Osteoblast (primary cell): ENCODE measurements around the gene TRABD2A. TPM values are rescaled to one million over a fixed set of nuclear protein-coding genes. Genes with fewer than 3 reads are reported as not detected.

Experiments
- DNase-seq: peaks from one replicate; pipeline ENCODE4 v3.0.0; 2011; ENCODE audit warnings: low spot score, mixed read lengths; ENCODE audit not compliant: insufficient read length; ENCODE audit errors: missing footprints
- H2AFZ ChIP-seq: 2 replicates; pipeline ENCODE4 v1.6.0; 2011; ENCODE audit warnings: mild to moderate bottlenecking, low read length
- H3K27ac ChIP-seq: 2 replicates; pipeline ENCODE4 v1.5.1; 2011; ENCODE audit warnings: mild to moderate bottlenecking, low read depth, low read length, moderate library complexity
- H3K27me3 ChIP-seq: 2 replicates; pipeline ENCODE4 v1.6.0; 2012; ENCODE audit warnings: mild to moderate bottlenecking, control low read depth, inconsistent platforms, low read length, moderate library complexity; ENCODE audit not compliant: insufficient read depth
- H3K36me3 ChIP-seq: 2 replicates; pipeline ENCODE4 v1.5.1; 2011; ENCODE audit warnings: mild to moderate bottlenecking, low read length, control low read depth, moderate library complexity; ENCODE audit not compliant: insufficient read depth
- H3K4me1 ChIP-seq: 2 replicates; pipeline ENCODE4 v1.5.1; 2011; ENCODE audit warnings: mild to moderate bottlenecking, low read length, control low read depth, moderate library complexity; ENCODE audit not compliant: insufficient read depth
- H3K4me2 ChIP-seq: 2 replicates; pipeline ENCODE4 v1.6.0; 2011; ENCODE audit warnings: mild to moderate bottlenecking, low read length; ENCODE audit not compliant: insufficient read depth
- H3K4me3 ChIP-seq: fragments of 200-600 bp; sonication (generic); 3 replicates; pipeline ENCODE4 v1.5.1; 2012; ENCODE audit warnings: mild to moderate bottlenecking, low read length, inconsistent platforms; ENCODE audit not compliant: insufficient read depth
- H3K79me2 ChIP-seq: 2 replicates; pipeline ENCODE4 v1.6.0; 2012; ENCODE audit warnings: mild to moderate bottlenecking, low read length, control low read depth, inconsistent platforms; ENCODE audit not compliant: insufficient read depth
- H3K9me3 ChIP-seq: 2 replicates; pipeline ENCODE4 v1.5.1; 2011; ENCODE audit warnings: low read depth, low read length, control low read depth
- H4K20me1 ChIP-seq: 2 replicates; pipeline ENCODE4 v1.6.0; 2012; ENCODE audit warnings: mild to moderate bottlenecking, low read length, control low read depth; ENCODE audit not compliant: insufficient read depth
- CTCF ChIP-seq: IDR thresholded peaks from 2 replicates; pipeline ENCODE4 v1.5.1; 2011; ENCODE audit warnings: mild to moderate bottlenecking, low read depth, low read length, moderate library complexity; ENCODE audit errors: extremely low read depth
- total RNA-seq: library from RNA; depleted of rRNA; stranded (reverse); fragments of >200 nt; gene quantifications from 2 replicates; pipeline ENCODE4 v1.2.3, GENCODE V29; 2012

TRABD2A gene
- total RNA-seq, 1 donor, result 2.9 TPM

- no peak overlapping the region for H2AFZ ChIP-seq
- H3K27ac ChIP-seq, result no peak overlapping the region
- TF ChIP-seq CTCF, result no peak
- no peaks in the 10 kb centered on the region for H3K36me3 ChIP-seq
- no peak overlapping the region for H3K4me2 ChIP-seq
- H3K27me3 ChIP-seq, result no peaks in the 10 kb centered on the region
- peaks cover 5% of the 10 kb centered on the region for H3K4me1 ChIP-seq
- no peak for DNase-seq
- H3K9me3 ChIP-seq, result no peaks in the 10 kb centered on the region
- H4K20me1 ChIP-seq, result no peaks in the 10 kb centered on the region
- H3K79me2 ChIP-seq, result no peaks in the 10 kb centered on the region
- H3K4me3 ChIP-seq, result no peak overlapping the region
Observed at GRCh38 chr2:84788027-84788426, 92.9 kb downstream of the TRABD2A start.

- no peaks in the 10 kb centered on the region for H3K36me3 ChIP-seq
- H3K79me2 ChIP-seq, result no peaks in the 10 kb centered on the region
- no peaks in the 10 kb centered on the region for H3K27me3 ChIP-seq
- no peak for DNase-seq
- peaks cover 3% of the 10 kb centered on the region for H3K4me1 ChIP-seq
- no peak for TF ChIP-seq CTCF
- H4K20me1 ChIP-seq, result no peaks in the 10 kb centered on the region
- H3K4me3 ChIP-seq, result no peak overlapping the region
- no peak overlapping the region for H3K27ac ChIP-seq
- no peak overlapping the region for H3K4me2 ChIP-seq
- H3K9me3 ChIP-seq, result no peaks in the 10 kb centered on the region
- H2AFZ ChIP-seq, result no peak overlapping the region
Observed at GRCh38 chr2:84786601-84787000, 94.3 kb downstream of the TRABD2A start.

GRCh38 chr2:84785950-84786349 is 94.9 kb downstream of the TRABD2A start:
- H3K36me3 ChIP-seq, result no peaks in the 10 kb centered on the region
- no peak overlapping the region for H3K27ac ChIP-seq
- no peak overlapping the region for H3K4me2 ChIP-seq
- no peaks in the 10 kb centered on the region for H3K27me3 ChIP-seq
- no peak for DNase-seq
- H3K9me3 ChIP-seq, result no peaks in the 10 kb centered on the region
- no peaks in the 10 kb centered on the region for H3K79me2 ChIP-seq
- no peak overlapping the region for H3K4me3 ChIP-seq
- H4K20me1 ChIP-seq, result no peaks in the 10 kb centered on the region
- H2AFZ ChIP-seq, result no peak overlapping the region
- peaks cover 3% of the 10 kb centered on the region for H3K4me1 ChIP-seq
- TF ChIP-seq CTCF, result no peak

GRCh38 chr2:84782717-84783442 is 98.0 kb downstream of the TRABD2A start:
- TF ChIP-seq CTCF, result no peak
- Histone ChIP-seq H3K4me1 (peaks cover 3% of the 10 kb centered on the region), H3K79me2 (no peaks in the 10 kb centered on the region), H3K27ac (no peak overlapping the region), H3K4me3 (no peak overlapping the region), H3K9me3 (no peaks in the 10 kb centered on the region), H3K36me3 (no peaks in the 10 kb centered on the region), H3K4me2 (no peak overlapping the region), H4K20me1 (no peaks in the 10 kb centered on the region), H2AFZ (no peak overlapping the region), H3K27me3 (no peaks in the 10 kb centered on the region)
- DNase-seq, result peak; percentile 23
